GM19238 (cell line): ENCODE measurements around the gene AFDN.

ENCODE experiments used
- DNase-seq: peaks from one replicate; pipeline ENCODE4 v3.0.0; 2011; ENCODE audit warnings: low spot score; ENCODE audit not compliant: insufficient read length

Gene AFDN

GRCh38 chr6:168018664-168019063 is 192.0 kb downstream of the AFDN start:
- no peak for DNase-seq

GRCh38 chr6:168020242-168020641 is 193.5 kb downstream of the AFDN start:
- no peak for DNase-seq

- DNase-seq = no peak
Observed at GRCh38 chr6:168021581-168021980, 194.9 kb downstream of the AFDN start.
